GM21786 (cell line): ENCODE measurements around the gene MTCL3.

ENCODE experiments used
- ATAC-seq: cut with Tn5 transposase; IDR thresholded peaks from one replicate; pipeline ENCODE4 v1.9.1; 2021; ENCODE audit not compliant: unreplicated experiment

Gene MTCL3

GRCh38 chr6:127518710-127519468 lies at the start of gene MTCL3:
MTCL3 (minus strand) TSS chr6:127519335.
- ATAC-seq, result no peak

- no peak for ATAC-seq
These were observed 48.3 kb upstream of the MTCL3 start for GRCh38 chr6:127567476-127567875.

- no peak for ATAC-seq
These were observed 47.5 kb upstream of the MTCL3 start for GRCh38 chr6:127566651-127567050.

- no peak for ATAC-seq
These were observed 47.0 kb upstream of the MTCL3 start for GRCh38 chr6:127566119-127566518.

GRCh38 chr6:127564761-127565160 lies 45.6 kb upstream of the MTCL3 start:
- no peak for ATAC-seq

- ATAC-seq, result no peak
These were observed 42.5 kb upstream of the MTCL3 start for GRCh38 chr6:127561660-127562059.

GRCh38 chr6:127554435-127555006 lies 35.4 kb upstream of the MTCL3 start:
- no peak for ATAC-seq

GRCh38 chr6:127550403-127550802 lies 31.3 kb upstream of the MTCL3 start:
- ATAC-seq, result no peak

GRCh38 chr6:127547904-127548649 lies 28.9 kb upstream of the MTCL3 start:
- no peak for ATAC-seq

GRCh38 chr6:127547215-127547614 lies 28.1 kb upstream of the MTCL3 start:
- no peak for ATAC-seq

- ATAC-seq, result peak; percentile 62
These were observed 20.1 kb upstream of the MTCL3 start for GRCh38 chr6:127539272-127539671.

GRCh38 chr6:127538750-127539264 lies 19.7 kb upstream of the MTCL3 start:
- no peak for ATAC-seq

GRCh38 chr6:127533736-127534135 lies 14.6 kb upstream of the MTCL3 start:
- no peak for ATAC-seq

- no peak for ATAC-seq
These were observed 13.9 kb upstream of the MTCL3 start for GRCh38 chr6:127533011-127533410.

GRCh38 chr6:127522714-127523113 lies 3.6 kb upstream of the MTCL3 start:
- no peak for ATAC-seq

GRCh38 chr6:127520066-127520465 lies 931 bp upstream of the MTCL3 start:
- no peak for ATAC-seq

- no peak for ATAC-seq
These were observed 292 bp upstream of the MTCL3 start for GRCh38 chr6:127519469-127519785.

- no peak for ATAC-seq
These were observed 885 bp downstream of the MTCL3 start for GRCh38 chr6:127518191-127518709.

- ATAC-seq, result no peak
These were observed 1.4 kb downstream of the MTCL3 start for GRCh38 chr6:127517693-127518092.

- ATAC-seq, result peak; percentile 63
These were observed 2.4 kb downstream of the MTCL3 start for GRCh38 chr6:127516662-127517273.
